K562 (cell line): ENCODE measurements around the gene SCARB2. TPM values are rescaled to one million over a fixed set of nuclear protein-coding genes. Genes with fewer than 3 reads are reported as not detected.
A peak's percentile ranks its signal among the peaks of the same experiment; 100 is the strongest.

ENCODE experiments used
- BRD9 ChIP-seq: fragments of 450-650 bp; IDR thresholded peaks from 2 replicates; pipeline ENCODE4 v1.6.1; 2018; ENCODE audit warnings: low read depth; ENCODE audit not compliant: partially characterized antibody
- CHAMP1 ChIP-seq: fragments of 450-650 bp; IDR thresholded peaks from 2 replicates; pipeline ENCODE4 v1.6.1; 2016; ENCODE audit warnings: mild to moderate bottlenecking
- CHD4 ChIP-seq: fragments of 200-600 bp; sonication (generic); IDR thresholded peaks from 3 replicates; pipeline ENCODE4 v1.6.1; 2012; ENCODE audit warnings: low read depth, mild to moderate bottlenecking, mixed read lengths, low read length, inconsistent platforms; ENCODE audit not compliant: insufficient read depth, insufficient replicate concordance, poor library complexity, severe bottlenecking
- ETS2 ChIP-seq: IDR thresholded peaks from 2 replicates; pipeline ENCODE4 v1.6.1; 2016; ENCODE audit warnings: borderline replicate concordance, missing genetic modification characterization, mild to moderate bottlenecking, moderate library complexity, missing compliant biosample characterization; ENCODE audit not compliant: poor library complexity, severe bottlenecking
- GMEB1 ChIP-seq: fragments of 250-450 bp; sonication (Bioruptor Pico); IDR thresholded peaks from 2 replicates; pipeline ENCODE4 v1.4.0; 2020; ENCODE audit warnings: mild to moderate bottlenecking
- HES1 ChIP-seq: fragments of 450-650 bp; IDR thresholded peaks from 2 replicates; pipeline ENCODE4 v1.6.1; 2016; ENCODE audit warnings: low read depth, mild to moderate bottlenecking, moderate library complexity
- HOXB6 ChIP-seq: fragments of 250-450 bp; sonication (Bioruptor Pico); IDR thresholded peaks from 2 replicates; pipeline ENCODE4 v1.5.1; 2022; ENCODE audit warnings: mild to moderate bottlenecking, borderline replicate concordance
- ILK ChIP-seq: fragments of 450-650 bp; IDR thresholded peaks from 2 replicates; pipeline ENCODE4 v1.6.1; 2016; ENCODE audit warnings: missing genetic modification characterization, low read depth, mild to moderate bottlenecking, missing compliant biosample characterization, moderate library complexity, borderline replicate concordance
- MCM7 ChIP-seq, 2 experiments: fragments of 450-650 bp; IDR thresholded peaks; 2 replicates each; pipeline ENCODE4 v1.6.1; 2016 to 2018
- MXD1 ChIP-seq: fragments of 250-450 bp; sonication (Bioruptor Pico); IDR thresholded peaks from 2 replicates; pipeline ENCODE4 v1.8.0; 2021; ENCODE audit warnings: borderline replicate concordance, mild to moderate bottlenecking, moderate library complexity; ENCODE audit not compliant: poor library complexity, severe bottlenecking
- MYC ChIP-seq, 2 experiments: fragments of 250-450 bp in 1 of 2; sonication (Bioruptor Pico) in 1 of 2; IDR thresholded peaks; 2 replicates each; pipeline versions ENCODE4 v1.5.1 to v1.6.1; 2012 to 2021; ENCODE audit warnings: low read depth in 2 of 2, borderline replicate concordance in 1 of 2, improper control_type of control experiment in 1 of 2, low read length in 1 of 2, mild to moderate bottlenecking in 1 of 2, moderate library complexity in 1 of 2
- NUFIP1 ChIP-seq: fragments of 450-650 bp; IDR thresholded peaks from 2 replicates; pipeline ENCODE4 v1.6.1; 2018; ENCODE audit not compliant: partially characterized antibody
- PURB ChIP-seq: sonication (generic); formaldehyde crosslinking; IDR thresholded peaks from 2 replicates; pipeline ENCODE4 v1.9.0; 2021; ENCODE audit warnings: low read depth, mild to moderate bottlenecking, missing genetic modification reagents
- SIRT6 ChIP-seq: IDR thresholded peaks from one replicate; pipeline ENCODE4 v1.6.1; 2012; ENCODE audit warnings: low read depth, mild to moderate bottlenecking, control low read depth, inconsistent platforms, low read length, moderate library complexity
- SOX6 ChIP-seq: fragments of 450-650 bp; IDR thresholded peaks from 2 replicates; pipeline ENCODE4 v1.6.1; 2014; ENCODE audit warnings: mild to moderate bottlenecking
- SP1 ChIP-seq: sonication (generic); formaldehyde crosslinking; IDR thresholded peaks from 2 replicates; pipeline ENCODE4 v1.8.1; 2022; ENCODE audit warnings: mild to moderate bottlenecking, missing genetic modification reagents
- SREBF2 ChIP-seq: sonication (generic); formaldehyde crosslinking; IDR thresholded peaks from 2 replicates; pipeline ENCODE4 v1.4.0; 2020; ENCODE audit warnings: mild to moderate bottlenecking, missing genetic modification reagents
- SRSF9 ChIP-seq: fragments of 200-400 bp; formaldehyde crosslinking; IDR thresholded peaks from 2 replicates; pipeline ENCODE4 v1.6.1; 2017; ENCODE audit warnings: low read depth, low read length, borderline replicate concordance
- TCF15 ChIP-seq: fragments of 250-450 bp; sonication (Bioruptor Pico); IDR thresholded peaks from 2 replicates; pipeline ENCODE4 v1.8.0; 2022; ENCODE audit warnings: moderate library complexity, mild to moderate bottlenecking, inconsistent platforms
- ZC3H8 ChIP-seq: fragments of 450-650 bp; IDR thresholded peaks from 2 replicates; pipeline ENCODE4 v1.6.1; 2017
- ZNF12 ChIP-seq: sonication (generic); formaldehyde crosslinking; IDR thresholded peaks from 2 replicates; pipeline ENCODE4 v1.4.0; 2020; ENCODE audit warnings: mild to moderate bottlenecking, missing genetic modification reagents
- ZNF444 ChIP-seq: fragments of 250-450 bp; sonication (Bioruptor Pico); IDR thresholded peaks from 2 replicates; pipeline ENCODE4 v1.4.0; 2020; ENCODE audit warnings: mild to moderate bottlenecking, moderate library complexity
- polyA plus RNA-seq, 8 experiments: library from polyadenylated mRNA; depleted of rRNA in 4 of 8; stranded (reverse) in 5 of 8; unstranded in 3 of 8; fragments of >200 nt; fragmentation: Nextera tagmentation in 2 of 8; fragmentation: Illumina TruSeq in 1 of 8; extraction: Ambion mirVana in 2 of 8; extraction: Trizol in 1 of 8; gene quantifications; 2 replicates each; pipeline versions ENCODE4 v1.2.1 to v1.2.3, GENCODE V29; 2011 to 2014; ENCODE audit warnings: inconsistent platforms in 1 of 8, missing spikeins in 1 of 8
- total RNA-seq, 7 experiments: library from RNA; depleted of rRNA in 6 of 7; stranded (reverse); fragments of >200 nt in 6 of 7; fragmentation: Illumina TruSeq in 2 of 7; extraction: Trizol in 2 of 7; gene quantifications; 2 replicates each; pipeline versions ENCODE4 v1.2.1 to v1.2.3, GENCODE V29; 2011 to 2021; ENCODE audit warnings: low replicate concordance in 1 of 7

Gene SCARB2
- total and polyA plus RNA-seq, 9 of the 15 experiments (the other 6 are each of a cell fraction or from before 2014, with no cell fraction given), result 6.1 to 25.8 (median 17.8) TPM

GRCh38 chr4:76147454-76148141, 66.0 kb downstream of the SCARB2 start (continued):
- no peak for TF ChIP-seq CHD4
- no peak for TF ChIP-seq GMEB1 (CRISPR knock-in tag)
- no peak for TF ChIP-seq CHAMP1
- no peak for TF ChIP-seq SOX6
- no peak for TF ChIP-seq ZNF12 (CRISPR knock-in tag)
- TF ChIP-seq PURB, result no peak
- no peak for TF ChIP-seq HOXB6 (CRISPR knock-in tag)
- no peak for TF ChIP-seq SREBF2
- TF ChIP-seq MCM7 (IDR thresholded peaks at IDR 0.05), result no peak
- peak; percentile 75; the same call in 1 of the 2 replicates for TF ChIP-seq MYC (IDR thresholded peaks at IDR 0.05; ENCODE audit: low read depth, low read length)
- TF ChIP-seq MYC (CRISPR knock-in tag; IDR thresholded peaks at IDR 0.05; ENCODE audit: borderline replicate concordance, low read depth), result no peak
- no peak for TF ChIP-seq ETS2 (tag)
- TF ChIP-seq MXD1, result no peak
- TF ChIP-seq NUFIP1, result no peak
- TF ChIP-seq TCF15 (CRISPR knock-in tag), result no peak
- no peak for TF ChIP-seq SRSF9
- TF ChIP-seq SP1, result no peak
- no peak for TF ChIP-seq ZNF444 (CRISPR knock-in tag)
- no peak for TF ChIP-seq ZC3H8
- TF ChIP-seq HES1, result no peak
- no peak for TF ChIP-seq SIRT6
- no peak for TF ChIP-seq ILK
- no peak for TF ChIP-seq BRD9
